ENCODE data around the gene NOX4.
"Not testable (repeated sequence)": the region's sequence is repeated elsewhere in the genome, so short reads cannot be mapped to it uniquely, and the experiment has no call there.

GRCh38 chr11:89342880-89343572 is 148.1 kb downstream of the NOX4 start:
- not testable (repeated sequence) for TF ChIP-seq CTCF (IDR thresholded peaks at IDR 0.05); POLR2A (IDR thresholded peaks at IDR 0.05); POLR2AphosphoS5 (IDR thresholded peaks at IDR 0.05; ENCODE audit: insufficient read depth in 1 of 2, low read depth in 1 of 2)

Data from vagina (tissue), 2 donors.